HEK293 (cell line): ENCODE data around the gene NET1.

Source experiments
- CTCF ChIP-seq: fragments of 450-650 bp; formaldehyde crosslinking; IDR thresholded peaks from 2 replicates; pipeline ENCODE4 v1.5.1; 2016; ENCODE audit warnings: missing biosample characterization, missing genetic modification characterization
- ZBTB11 ChIP-seq: fragments of 450-650 bp; formaldehyde crosslinking; conservative IDR thresholded peaks from 2 replicates; pipeline ENCODE4 v1.5.1; 2016; ENCODE audit warnings: low read depth, missing biosample characterization, missing genetic modification characterization
- ZNF10 ChIP-seq: fragments of 450-650 bp; formaldehyde crosslinking; IDR thresholded peaks from 2 replicates; pipeline ENCODE4 v1.5.1; 2017; ENCODE audit warnings: missing biosample characterization, missing genetic modification characterization
- ZNF146 ChIP-seq: fragments of 450-650 bp; formaldehyde crosslinking; IDR thresholded peaks from 2 replicates; pipeline ENCODE4 v1.5.1; 2016; ENCODE audit warnings: missing biosample characterization, missing genetic modification characterization

GRCh38 chr10:5460468-5461202, 48.3 kb downstream of the NET1 start:
- no peak for TF ChIP-seq ZNF146 (tag by site-specific recombination)
- TF ChIP-seq ZBTB11 (tag by site-specific recombination) = no peak
- no peak for TF ChIP-seq CTCF
- no peak for TF ChIP-seq ZNF10 (tag by site-specific recombination)
